ENCODE results near the gene NEAT1. TPM values are rescaled to one million over a fixed set of nuclear protein-coding genes. Genes with fewer than 3 reads are reported as not detected.

Gene NEAT1
- total and polyA plus RNA-seq, 2 of the 8 experiments (the other 6 are each of a cell fraction or from before 2014, with no cell fraction given) = 2.4 to 10.7 TPM

DNA sequence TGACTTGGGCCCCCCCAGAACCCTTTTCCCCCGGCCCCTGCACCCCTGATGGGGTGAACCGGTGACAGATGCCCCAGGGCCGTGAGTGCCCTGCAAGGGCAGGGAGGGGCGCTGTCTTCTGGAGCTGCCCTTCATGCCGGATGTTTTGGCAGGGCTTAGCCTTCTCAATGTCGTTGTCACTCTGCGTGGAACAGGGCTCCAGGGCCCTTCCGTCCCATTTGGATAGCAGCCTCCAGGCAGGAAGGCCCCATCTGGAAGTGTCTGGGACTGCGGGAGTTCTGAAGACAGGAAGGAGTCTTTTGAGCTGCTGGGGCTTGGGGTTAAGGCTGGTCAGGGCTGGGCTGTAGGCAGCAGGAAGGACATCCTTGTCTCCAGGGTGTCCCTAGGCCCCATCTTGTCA lies 31.6 kb upstream of the NEAT1 start:
- Histone ChIP-seq H3K4ac (replicated peaks; ENCODE audit: insufficient read length, low read depth, low read length) (no peak overlapping the region), H2BK12ac (ENCODE audit: low read depth, low read length) (0 out of 2 replicates have a peak overlapping the region, but pooled peaks have one; percentile 1), H2BK20ac (ENCODE audit: low read length) (no peak overlapping the region), H3K9me3 (ENCODE audit: insufficient read depth in 2 of 2, low read depth in 1 of 2, low read length in 1 of 2) (no peaks in the 10 kb centered on the region), H3K79me2 (ENCODE audit: control insufficient read depth in 1 of 2, insufficient read depth in 2 of 2, low read length in 2 of 2) (no peaks in the 10 kb centered on the region), H2BK120ac (replicated peaks; ENCODE audit: low read depth, low read length) (no peak overlapping the region), H3K36me3 (ENCODE audit: control insufficient read depth in 2 of 4, insufficient read depth in 4 of 4, low read length in 3 of 4) (no peaks in the 10 kb centered on the region; a peak in 1 of 8 replicates), H3K4me3 (ENCODE audit: extremely low read depth in 1 of 4, insufficient read depth in 2 of 4, low read depth in 3 of 4, low read length in 4 of 4) (no peak overlapping the region), H3K4me2 (ENCODE audit: insufficient read depth in 1 of 2, low read depth in 2 of 2, low read length in 2 of 2) (0 out of 4 replicates have a peak overlapping the region, but pooled peaks of 1 of the 2 experiments have one; percentile 29), H4K5ac (ENCODE audit: insufficient read length, low read depth, low read length) (no peak overlapping the region), H3K18ac (ENCODE audit: extremely low read depth, low read length) (no peak overlapping the region), H3K9ac (replicated peaks in 1 of 4; ENCODE audit: extremely low read depth in 1 of 4, low read depth in 3 of 4, low read length in 3 of 4) (no peak overlapping the region), H3K23me2 (ENCODE audit: low read depth, low read length) (peaks cover 5% of the 10 kb centered on the region; the same call in 1 of the 2 replicates), H2AFZ (ENCODE audit: low read length) (no peak overlapping the region), H3K79me1 (ENCODE audit: low read depth, low read length) (no peaks in the 10 kb centered on the region; the same call in 1 of the 2 replicates), H3K4me1 (replicated peaks in 1 of 4; ENCODE audit: control insufficient read depth in 3 of 4, insufficient read depth in 4 of 4, low read length in 3 of 4) (peaks cover 0 to 14% (median 5%) of the 10 kb centered on the region in 4 experiments; a peak in 5 of 7 replicates), H4K8ac (ENCODE audit: extremely low read depth, insufficient read depth, low read length) (no peak overlapping the region), H3K14ac (ENCODE audit: insufficient read length) (no peak overlapping the region), H2BK5ac (ENCODE audit: low read depth, low read length) (no peak overlapping the region), H3K27me3 (replicated peaks in 1 of 4; ENCODE audit: control insufficient read depth in 3 of 4, extremely low read depth in 1 of 4, insufficient read depth in 3 of 4, low read length in 3 of 4) (0 out of 7 replicates have a peak, but pooled peaks cover 0 to 2% (median 0%) of the 10 kb centered on the region in 4 experiments), H2BK15ac (ENCODE audit: low read length) (no peak overlapping the region), H2AK5ac (ENCODE audit: low read depth, low read length) (no peak overlapping the region), H3K27ac (ENCODE audit: low read depth, low read length) (no peak overlapping the region), H4K20me1 (replicated peaks in 1 of 2; ENCODE audit: control insufficient read depth in 1 of 2, insufficient read depth in 2 of 2, low read length in 2 of 2) (peaks cover 0 to 3% of the 10 kb centered on the region in 2 experiments), H4K91ac (replicated peaks; ENCODE audit: insufficient read length, low read length) (no peak overlapping the region), H3K56ac (replicated peaks; ENCODE audit: insufficient read length, low read depth, low read length) (no peak overlapping the region), H3K23ac (ENCODE audit: insufficient read length) (no peak overlapping the region)
- ChIA-PET CTCF (ENCODE audit: partially characterized antibody) (interaction anchor here (0.5 to 5.8 kb wide), 19 partner anchors 10 to 150 kb away, joined by 3 to 57 read pairs (median 4); no protein-coding TSS in a partner anchor), POLR2A (ENCODE audit: partially characterized antibody) (interaction anchor here (0.8 to 17.0 kb wide), 8 partner anchors 11 to 112 kb away, joined by 3 to 202 read pairs (median 4); partner anchors contain the start of genes MALAT1 and NEAT1)
- no peak for TF ChIP-seq MAFK (IDR thresholded peaks at IDR 0.05; ENCODE audit: low read depth, low read length)
- TF ChIP-seq, protein P1, sequence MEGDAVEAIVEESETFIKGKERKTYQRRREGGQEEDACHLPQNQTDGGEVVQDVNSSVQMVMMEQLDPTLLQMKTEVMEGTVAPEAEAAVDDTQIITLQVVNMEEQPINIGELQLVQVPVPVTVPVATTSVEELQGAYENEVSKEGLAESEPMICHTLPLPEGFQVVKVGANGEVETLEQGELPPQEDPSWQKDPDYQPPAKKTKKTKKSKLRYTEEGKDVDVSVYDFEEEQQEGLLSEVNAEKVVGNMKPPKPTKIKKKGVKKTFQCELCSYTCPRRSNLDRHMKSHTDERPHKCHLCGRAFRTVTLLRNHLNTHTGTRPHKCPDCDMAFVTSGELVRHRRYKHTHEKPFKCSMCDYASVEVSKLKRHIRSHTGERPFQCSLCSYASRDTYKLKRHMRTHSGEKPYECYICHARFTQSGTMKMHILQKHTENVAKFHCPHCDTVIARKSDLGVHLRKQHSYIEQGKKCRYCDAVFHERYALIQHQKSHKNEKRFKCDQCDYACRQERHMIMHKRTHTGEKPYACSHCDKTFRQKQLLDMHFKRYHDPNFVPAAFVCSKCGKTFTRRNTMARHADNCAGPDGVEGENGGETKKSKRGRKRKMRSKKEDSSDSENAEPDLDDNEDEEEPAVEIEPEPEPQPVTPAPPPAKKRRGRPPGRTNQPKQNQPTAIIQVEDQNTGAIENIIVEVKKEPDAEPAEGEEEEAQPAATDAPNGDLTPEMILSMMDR (IDR thresholded peaks at IDR 0.05; ENCODE audit: control extremely low read depth in 1 of 3, insufficient read depth in 1 of 3, low read depth in 1 of 3, low read length in 3 of 3) = peak in 2 of 3 experiments; percentile 24 to 29; a peak in 2 of 4 replicates
- FAIRE-seq = no peak
- WGBS, 2 experiments (ENCODE audit: extremely low coverage in 1 of 2, insufficient coverage in 1 of 2, insufficient read length in 1 of 2, insufficient replicate concordance in 2 of 2, low coverage in 1 of 2, low lambda C conversion rate in 2 of 2, missing lambda C conversion rate in 1 of 2) = 80% methylated on average over 9 of the region's 9 CpGs; no CpG with 5 or more reads in 1 of the 2 experiments
- no peak for DNase-seq (ENCODE audit: low read depth in 1 of 2, low spot score in 2 of 2)

Measured in H1 (cell line).